H1 (cell line): ENCODE data around the gene CABP2. TPM values are rescaled to one million over a fixed set of nuclear protein-coding genes. Genes with fewer than 3 reads are reported as not detected.

Experiments used
- SP2 ChIP-seq: IDR thresholded peaks from 2 replicates; pipeline ENCODE4 v1.6.1; 2012; ENCODE audit warnings: mild to moderate bottlenecking, low read length, inconsistent platforms
- polyA plus RNA-seq, 7 experiments: library from polyadenylated mRNA; depleted of rRNA in 3 of 7; stranded (reverse) in 5 of 7; unstranded in 2 of 7; fragments of >200 nt in 5 of 7; fragments of 200-250 nt in 2 of 7; gene quantifications; 1 replicate in 5 of 7; 2 replicates in 1 of 7; 4 replicates in 1 of 7; pipeline versions ENCODE4 v1.2.1 to v1.2.3, GENCODE V29; 2011 to 2013; ENCODE audit warnings: missing spikeins in 2 of 7, mixed read lengths in 2 of 7
- total RNA-seq: library from RNA; stranded (reverse); fragmentation: NEBNext Ultra II Directional; extraction: Animal tissue kit (Norgen Biotek cat#: 25700); gene quantifications from 2 replicates; pipeline ENCODE4 v1.2.1, GENCODE V29; 2021

Gene CABP2
- total and polyA plus RNA-seq, 2 of the 8 experiments (the other 6 are each of a cell fraction or from before 2014, with no cell fraction given), result not detected

DNA sequence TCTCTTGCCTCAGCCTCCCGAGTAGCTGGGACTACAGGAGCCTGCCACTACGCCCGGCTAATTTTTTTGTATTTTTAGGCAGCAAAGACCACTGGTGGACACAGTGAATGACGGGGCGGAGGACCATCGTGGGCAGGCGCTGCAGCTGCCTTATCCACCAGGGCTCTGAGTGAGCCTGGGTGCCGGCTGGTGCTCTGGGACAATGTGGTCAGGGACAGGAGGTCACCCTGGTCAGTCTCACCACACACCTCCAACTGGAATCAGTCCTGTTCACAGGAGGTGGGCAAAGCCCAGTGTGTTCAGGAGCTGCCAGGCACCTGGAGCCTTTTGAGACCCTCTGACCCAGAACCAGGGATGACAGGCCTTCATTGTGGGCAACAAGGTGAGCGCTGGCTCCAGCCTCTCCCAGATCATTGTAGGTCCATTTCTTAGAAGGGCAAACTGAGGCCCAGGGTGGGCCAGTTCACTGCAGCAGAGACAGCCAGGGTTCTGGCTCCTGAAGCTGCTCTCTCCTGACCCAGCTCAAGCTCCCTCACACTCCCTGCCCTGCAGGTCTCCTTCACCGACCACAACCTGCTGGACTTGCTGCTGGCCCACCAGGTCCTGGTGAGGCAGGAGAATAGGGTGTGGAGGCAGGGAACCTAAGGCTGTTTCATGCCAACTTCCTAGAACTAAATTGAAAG, 15.7 kb upstream of the CABP2 start (continued):
- no peak for TF ChIP-seq SP2
